Hepatocyte (in vitro differentiated cells): ENCODE measurements around the gene UBAP2L.

Source experiments
- EZH2 ChIP-seq: fragments of 200-600 bp; sonication (generic); IDR thresholded peaks from 2 replicates; pipeline ENCODE4 v1.6.1; 2016; ENCODE audit warnings: antibody characterized with exemption, mild to moderate bottlenecking, borderline replicate concordance
- TF ChIP-seq, protein P1 (sequence below): fragments of 200-600 bp; sonication (generic); IDR thresholded peaks from 2 replicates; pipeline ENCODE4 v1.5.1; 2016; ENCODE audit warnings: antibody characterized with exemption, mild to moderate bottlenecking; ENCODE audit not compliant: poor library complexity

DNA sequence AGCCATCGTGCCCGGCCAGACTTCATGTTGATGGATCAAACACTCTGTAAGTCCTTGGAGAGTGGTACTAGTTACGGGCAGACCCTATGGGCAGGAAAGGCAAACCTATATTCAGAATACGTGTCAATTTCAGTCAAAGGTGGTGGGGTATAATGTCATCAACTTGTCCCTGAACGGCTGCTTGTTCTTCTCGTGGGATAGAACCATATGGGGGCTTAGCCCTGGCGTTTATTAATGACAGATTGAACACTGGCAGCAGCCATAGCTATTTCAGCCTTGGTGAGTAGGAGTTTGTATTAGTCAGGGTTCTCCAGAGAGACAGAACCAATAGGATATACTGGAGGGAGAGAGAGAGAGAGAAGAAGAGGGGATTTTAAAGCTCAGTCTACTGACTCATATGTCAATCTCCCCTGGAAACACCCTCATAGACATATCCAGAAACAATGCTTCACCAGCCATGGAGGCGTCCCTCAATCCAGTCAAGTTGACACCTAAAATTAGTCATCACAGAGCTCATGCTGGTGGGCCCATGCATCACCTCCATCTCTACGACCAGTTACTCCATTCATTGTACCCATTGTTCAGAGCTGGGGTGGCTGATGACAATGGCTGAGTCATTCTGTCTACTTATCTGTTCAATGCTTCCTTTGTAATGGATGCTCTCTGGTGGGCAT is 84.0 kb downstream of the UBAP2L start:
- TF ChIP-seq, protein P1, sequence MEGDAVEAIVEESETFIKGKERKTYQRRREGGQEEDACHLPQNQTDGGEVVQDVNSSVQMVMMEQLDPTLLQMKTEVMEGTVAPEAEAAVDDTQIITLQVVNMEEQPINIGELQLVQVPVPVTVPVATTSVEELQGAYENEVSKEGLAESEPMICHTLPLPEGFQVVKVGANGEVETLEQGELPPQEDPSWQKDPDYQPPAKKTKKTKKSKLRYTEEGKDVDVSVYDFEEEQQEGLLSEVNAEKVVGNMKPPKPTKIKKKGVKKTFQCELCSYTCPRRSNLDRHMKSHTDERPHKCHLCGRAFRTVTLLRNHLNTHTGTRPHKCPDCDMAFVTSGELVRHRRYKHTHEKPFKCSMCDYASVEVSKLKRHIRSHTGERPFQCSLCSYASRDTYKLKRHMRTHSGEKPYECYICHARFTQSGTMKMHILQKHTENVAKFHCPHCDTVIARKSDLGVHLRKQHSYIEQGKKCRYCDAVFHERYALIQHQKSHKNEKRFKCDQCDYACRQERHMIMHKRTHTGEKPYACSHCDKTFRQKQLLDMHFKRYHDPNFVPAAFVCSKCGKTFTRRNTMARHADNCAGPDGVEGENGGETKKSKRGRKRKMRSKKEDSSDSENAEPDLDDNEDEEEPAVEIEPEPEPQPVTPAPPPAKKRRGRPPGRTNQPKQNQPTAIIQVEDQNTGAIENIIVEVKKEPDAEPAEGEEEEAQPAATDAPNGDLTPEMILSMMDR = no peak
- no peak for TF ChIP-seq EZH2
